GM19397 (cell line): ENCODE data around the gene DOCK1.

Experiments
- ATAC-seq: cut with Tn5 transposase; IDR thresholded peaks from one replicate; pipeline ENCODE4 v1.9.1; 2021; ENCODE audit warnings: mild to moderate bottlenecking, moderate library complexity; ENCODE audit not compliant: unreplicated experiment

DOCK1 gene

DNA sequence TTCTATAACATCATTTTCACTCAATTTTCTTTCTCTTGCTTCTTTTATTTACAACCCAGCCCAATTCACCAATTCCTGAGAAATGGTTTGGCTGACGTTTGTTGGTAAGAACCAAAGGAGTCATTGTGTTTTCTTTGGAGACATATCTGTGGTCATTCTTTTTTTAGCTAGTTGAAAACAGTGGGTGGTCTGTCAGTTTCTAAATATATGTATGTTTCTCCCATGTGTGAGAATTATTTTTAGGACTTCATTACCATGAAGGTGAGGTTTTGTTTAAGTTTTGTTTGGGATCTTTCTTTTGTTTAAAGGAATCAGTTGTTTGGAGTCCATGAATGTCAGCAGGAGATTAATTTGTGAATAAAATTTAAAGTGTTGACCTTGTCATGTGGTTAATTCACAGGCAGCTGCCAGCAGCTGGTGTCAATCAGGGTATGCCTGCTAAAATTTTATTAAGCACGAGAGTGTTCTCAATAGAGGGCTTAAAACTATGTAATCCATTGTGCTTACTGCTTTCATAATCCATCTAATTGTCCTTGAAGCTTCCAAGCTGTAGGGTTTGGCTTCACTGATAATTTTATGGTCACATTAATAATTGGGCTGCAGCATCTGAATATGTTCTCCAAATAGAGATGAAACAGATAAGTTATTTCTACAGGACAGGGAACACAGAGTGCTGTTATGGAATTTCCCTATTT is 252.4 kb downstream of the DOCK1 start:
- no peak for ATAC-seq

DNA sequence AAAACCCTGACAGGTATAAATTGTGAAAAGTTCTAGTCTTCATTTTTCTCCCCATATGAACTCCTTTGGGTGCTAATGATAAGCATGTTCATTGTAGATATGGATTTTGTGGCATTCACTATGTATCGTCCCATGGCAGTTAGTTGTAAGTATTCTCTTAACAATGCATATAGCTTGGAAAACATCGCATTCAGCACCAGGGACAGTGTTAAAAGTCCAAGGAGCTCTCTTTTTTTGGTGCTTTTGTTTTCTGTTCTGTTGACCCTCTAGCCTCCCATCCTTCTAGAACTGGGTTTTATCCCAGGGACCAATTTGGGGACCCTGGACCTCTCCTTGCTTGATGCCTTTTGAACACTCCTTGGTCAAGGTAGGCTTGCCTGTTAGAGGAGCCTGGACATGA is 253.4 kb downstream of the DOCK1 start:
- no peak for ATAC-seq

DNA sequence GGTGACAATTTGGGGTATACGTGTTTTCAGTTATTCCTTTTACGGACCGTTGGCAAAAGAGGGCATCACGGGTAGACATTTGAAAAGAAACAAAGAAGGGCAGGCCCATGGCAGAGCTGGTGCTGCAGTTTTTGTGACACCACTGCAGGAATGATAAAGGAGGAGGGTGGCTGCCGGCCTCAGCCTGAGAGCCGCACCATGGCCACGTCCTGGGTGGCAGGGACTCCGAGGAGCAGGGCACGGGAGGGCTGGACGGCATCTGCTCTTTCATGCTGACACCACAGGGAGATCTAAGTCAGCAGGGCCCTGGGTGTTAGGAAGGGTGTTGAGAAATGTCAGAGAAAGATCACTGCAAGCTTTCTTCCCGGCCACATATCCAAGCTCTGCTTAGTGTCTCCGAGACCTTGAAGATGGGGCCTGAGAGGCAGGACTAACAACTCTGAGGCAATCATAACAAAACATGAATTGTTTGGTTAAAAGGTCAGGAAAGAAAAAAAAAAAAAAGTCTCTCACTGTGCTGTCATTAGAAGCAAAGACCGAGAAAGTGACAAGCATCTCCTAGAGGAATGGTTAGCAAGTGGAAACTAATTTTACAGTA is 254.5 kb downstream of the DOCK1 start:
- no peak for ATAC-seq

- no peak for ATAC-seq
Measured at GRCh38 chr10:127161482-127161881, 256.3 kb downstream of the DOCK1 start.

GRCh38 chr10:127162841-127163240 is 257.6 kb downstream of the DOCK1 start:
- ATAC-seq, result no peak

DNA sequence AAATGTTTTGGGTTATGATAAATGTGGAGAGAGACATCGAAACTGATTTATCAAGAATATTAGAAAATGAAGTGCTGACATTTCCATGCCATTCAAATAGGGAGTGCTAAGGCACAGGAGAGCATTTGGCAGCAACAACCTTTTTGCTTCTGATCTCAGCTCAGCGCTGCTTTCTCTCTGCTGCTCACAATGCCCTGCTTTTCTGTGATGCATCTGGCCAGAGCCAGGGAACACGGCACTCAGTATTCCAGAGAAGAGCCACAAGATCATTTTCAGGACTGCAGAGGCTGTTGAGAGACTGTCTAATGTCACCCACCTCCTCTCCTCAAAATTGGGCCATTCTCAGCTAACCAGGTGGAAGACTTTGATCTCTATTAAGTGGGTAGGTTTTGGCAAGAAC is 263.0 kb downstream of the DOCK1 start:
- no peak for ATAC-seq

GRCh38 chr10:127174866-127175265 is 269.6 kb downstream of the DOCK1 start:
- no peak for ATAC-seq

DNA sequence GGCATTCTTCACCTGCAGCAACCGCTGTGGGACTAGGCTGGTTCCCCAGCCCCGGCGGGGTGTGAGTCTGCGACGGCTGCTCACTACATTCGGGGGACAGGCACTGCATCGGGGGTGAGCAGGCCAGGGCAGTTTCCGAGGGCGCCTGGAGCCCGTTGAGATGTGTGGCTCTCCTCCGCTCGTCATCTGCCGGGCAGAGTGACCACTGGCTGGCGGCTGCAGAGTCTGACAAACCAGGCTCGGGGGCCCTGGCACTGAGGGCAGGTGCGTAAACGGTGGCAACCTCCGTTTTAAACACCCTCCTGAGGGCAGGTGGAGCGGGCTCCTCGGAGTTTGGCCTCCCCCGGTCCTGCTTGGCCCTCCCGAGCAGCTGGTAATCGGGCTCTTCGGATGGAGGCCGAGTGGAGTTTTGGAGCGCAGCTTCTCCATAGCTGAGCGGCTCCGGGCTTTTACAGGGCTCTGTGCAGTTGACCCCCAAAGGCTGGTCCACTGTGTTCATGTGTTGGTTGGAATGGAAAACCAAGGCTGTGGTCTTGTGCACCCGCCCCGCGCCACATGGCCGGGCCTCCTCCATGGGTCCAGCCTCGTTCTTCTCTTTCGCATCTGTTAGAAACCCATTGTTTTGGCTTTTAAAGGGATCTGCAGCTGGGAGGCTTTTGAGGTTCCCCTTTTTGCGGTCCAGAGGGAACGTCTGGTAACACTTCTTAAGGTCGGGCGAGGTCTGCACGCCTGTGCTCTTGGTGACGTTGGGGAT is 270.3 kb downstream of the DOCK1 start:
- ATAC-seq, result no peak

DNA sequence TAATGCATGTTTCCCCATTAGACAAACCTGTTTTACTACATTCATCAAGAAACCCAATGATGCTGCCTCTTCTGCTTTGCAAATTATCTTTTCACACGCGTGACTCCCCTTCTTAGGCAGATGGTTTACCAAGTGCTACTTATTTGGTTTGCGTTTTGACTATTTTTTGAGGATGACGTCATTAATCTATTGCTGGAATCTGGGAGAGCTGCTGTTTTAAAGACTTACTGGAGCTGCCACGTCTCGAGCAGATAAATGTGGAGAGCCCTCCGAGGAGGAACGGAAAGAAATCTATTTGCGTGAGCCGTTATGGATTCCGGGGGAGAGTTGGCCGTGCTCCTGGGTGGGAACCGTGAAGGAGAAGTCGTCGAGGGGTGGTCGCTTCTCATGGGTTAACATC is 271.4 kb downstream of the DOCK1 start:
- ATAC-seq, result no peak

- no peak for ATAC-seq
Measured at GRCh38 chr10:127179612-127180250, 274.5 kb downstream of the DOCK1 start.

GRCh38 chr10:127182161-127182560 is 276.9 kb downstream of the DOCK1 start:
- no peak for ATAC-seq

GRCh38 chr10:127184582-127184981 is 279.4 kb downstream of the DOCK1 start:
- ATAC-seq, result no peak

- ATAC-seq, result no peak
Measured at GRCh38 chr10:127186813-127187212, 281.6 kb downstream of the DOCK1 start.

DNA sequence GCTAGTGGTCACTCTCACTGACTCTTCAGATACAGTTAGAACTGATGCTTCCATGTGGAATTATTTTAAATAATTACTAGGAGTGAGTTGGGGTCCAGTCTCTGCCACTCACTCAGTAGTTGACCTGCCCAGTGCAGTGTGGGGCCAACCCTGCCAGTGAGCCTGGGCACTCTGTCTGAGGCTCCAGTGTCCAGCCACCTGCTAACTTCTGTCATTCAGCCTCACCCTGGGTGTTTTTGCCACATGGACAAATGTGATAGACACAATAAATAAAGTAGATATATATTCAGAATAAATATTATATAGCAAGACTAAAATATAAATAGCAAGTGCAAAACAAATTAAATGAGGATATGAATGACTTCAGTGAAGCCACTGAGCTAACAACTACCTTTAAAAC is 284.0 kb downstream of the DOCK1 start:
- ATAC-seq, result no peak

DNA sequence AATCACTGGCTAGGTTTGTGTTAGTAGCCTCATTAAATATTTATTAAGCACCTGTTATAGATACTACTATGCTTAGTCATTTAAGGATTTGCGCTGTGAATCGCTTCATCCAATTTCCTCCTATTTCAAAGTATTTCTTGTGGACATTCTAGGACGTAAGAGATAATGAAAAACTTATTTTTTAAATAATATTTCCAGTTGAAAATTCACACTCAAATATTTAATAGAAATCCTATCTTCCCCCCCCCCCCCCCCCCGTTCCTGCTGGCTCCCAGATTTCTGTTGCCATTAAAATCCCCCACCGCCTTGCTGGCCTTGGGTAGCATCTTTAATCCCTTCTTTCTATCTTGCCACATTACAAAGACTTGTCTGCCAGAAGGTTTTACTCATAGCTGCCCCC is 285.2 kb downstream of the DOCK1 start:
- no peak for ATAC-seq

GRCh38 chr10:127193125-127193524 is 287.9 kb downstream of the DOCK1 start:
- no peak for ATAC-seq

DNA sequence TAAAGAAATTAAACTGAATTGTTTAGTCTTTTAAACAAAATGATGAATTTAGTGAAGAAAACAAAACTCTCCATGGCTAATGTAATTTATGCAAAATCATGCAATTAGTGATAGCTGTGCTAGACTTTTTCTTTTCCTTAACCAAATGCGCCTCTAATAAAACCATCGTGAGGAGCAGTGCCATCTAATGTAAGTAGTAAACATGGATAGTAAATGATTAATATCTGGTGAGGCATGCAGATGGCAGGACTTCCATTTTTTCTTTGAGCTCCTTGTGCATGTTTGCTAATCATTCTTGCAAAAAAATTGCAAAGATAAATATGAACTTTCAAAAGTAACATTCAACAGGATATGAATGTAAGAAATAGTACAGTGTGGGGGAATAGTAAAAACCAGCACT is 288.9 kb downstream of the DOCK1 start:
- ATAC-seq, result no peak

GRCh38 chr10:127194599-127194998 is 289.4 kb downstream of the DOCK1 start:
- no peak for ATAC-seq

DNA sequence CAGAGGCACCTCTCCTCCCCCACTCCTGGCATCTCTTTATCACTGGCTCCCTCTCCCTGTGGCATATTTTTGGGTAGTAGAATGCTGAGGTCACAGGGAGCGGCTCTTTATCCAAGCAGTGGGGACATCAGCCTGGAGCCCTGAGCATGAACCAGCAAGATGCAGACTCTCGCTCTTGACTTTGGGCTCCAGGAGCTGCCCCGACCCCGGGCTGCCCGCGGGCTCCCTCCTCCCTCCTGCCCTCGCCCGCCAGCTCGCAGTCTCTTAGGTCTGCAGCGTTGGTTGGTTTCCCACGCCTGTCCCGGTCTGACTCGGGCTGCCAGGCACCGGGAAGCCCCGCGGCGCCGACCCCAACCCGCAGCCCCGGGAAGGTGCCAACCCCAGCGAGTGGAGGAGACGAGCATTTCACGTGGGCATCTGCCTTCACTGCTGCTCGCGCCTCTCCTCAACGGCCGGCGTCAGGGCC is 289.8 kb downstream of the DOCK1 start:
- no peak for ATAC-seq

GRCh38 chr10:127195571-127196281 is 290.5 kb downstream of the DOCK1 start:
- ATAC-seq, result no peak
